CMK (cell line): ENCODE results near the gene USP7.

Experiments used
- DNase-seq: peaks from one replicate; pipeline ENCODE4 v3.0.0-alpha.2; 2010; ENCODE audit warnings: low read depth

Gene USP7

DNA sequence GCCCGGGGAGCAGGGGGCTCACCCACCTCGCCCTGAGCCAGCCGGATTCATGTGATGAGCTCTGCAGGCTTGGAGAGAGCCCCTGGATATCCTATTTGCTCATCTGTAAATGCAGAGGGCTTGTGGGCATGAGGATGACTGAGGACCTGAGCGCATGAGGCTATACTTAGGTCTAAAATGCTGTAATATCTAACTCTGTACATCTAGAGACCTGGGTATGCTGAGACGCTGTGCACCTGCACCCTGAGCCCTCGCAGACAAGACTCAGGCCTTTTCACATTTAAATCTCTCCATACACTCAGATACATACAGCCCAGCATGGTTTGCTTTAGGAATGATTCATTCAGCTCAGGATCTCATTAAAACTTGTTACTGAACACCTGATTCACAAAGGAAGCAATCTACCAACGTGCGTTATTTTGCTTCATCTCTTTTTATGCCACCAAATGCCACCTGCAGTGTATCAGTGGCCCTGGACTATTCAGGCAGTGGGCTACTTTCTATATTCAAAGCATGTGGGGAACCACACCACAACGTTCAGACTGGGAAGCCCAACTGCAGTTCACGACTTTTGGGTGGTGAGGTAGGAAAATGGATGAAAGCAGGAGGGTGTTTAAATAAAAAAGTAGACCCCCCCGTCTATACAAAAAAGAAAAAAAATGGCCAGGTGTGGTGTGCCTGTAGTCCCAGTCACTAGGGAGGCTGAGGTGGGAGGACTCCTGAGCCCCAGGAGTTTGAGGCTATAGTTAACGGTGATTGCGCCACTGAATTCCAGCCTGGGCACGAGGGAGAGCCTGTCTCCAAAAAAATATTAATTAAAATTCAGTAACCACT is 12.0 kb downstream of the USP7 start:
- no peak for DNase-seq

DNA sequence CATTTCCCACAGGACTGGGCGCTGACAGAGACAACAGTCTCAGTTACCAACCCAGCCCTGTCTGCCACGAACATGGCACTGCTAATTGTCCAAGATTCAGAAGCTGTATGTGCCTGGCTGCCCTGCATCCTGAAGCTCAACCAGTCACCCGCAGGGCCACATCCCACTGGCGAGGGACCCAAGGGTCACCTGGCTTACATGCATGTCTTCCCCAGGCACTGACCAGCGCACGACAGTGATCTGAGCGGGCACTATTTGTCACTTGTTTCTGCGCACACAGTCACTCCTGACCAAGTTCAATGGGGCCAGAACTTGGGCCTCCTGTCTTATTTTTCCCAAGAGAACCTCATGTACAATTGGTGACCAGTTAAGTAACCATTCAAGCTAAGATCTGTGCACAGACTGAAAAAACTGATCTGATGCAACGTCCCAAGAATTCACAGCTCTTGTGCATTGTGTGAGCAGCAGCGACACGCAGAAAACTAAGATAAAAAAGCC is 13.1 kb downstream of the USP7 start:
- DNase-seq, result no peak

DNA sequence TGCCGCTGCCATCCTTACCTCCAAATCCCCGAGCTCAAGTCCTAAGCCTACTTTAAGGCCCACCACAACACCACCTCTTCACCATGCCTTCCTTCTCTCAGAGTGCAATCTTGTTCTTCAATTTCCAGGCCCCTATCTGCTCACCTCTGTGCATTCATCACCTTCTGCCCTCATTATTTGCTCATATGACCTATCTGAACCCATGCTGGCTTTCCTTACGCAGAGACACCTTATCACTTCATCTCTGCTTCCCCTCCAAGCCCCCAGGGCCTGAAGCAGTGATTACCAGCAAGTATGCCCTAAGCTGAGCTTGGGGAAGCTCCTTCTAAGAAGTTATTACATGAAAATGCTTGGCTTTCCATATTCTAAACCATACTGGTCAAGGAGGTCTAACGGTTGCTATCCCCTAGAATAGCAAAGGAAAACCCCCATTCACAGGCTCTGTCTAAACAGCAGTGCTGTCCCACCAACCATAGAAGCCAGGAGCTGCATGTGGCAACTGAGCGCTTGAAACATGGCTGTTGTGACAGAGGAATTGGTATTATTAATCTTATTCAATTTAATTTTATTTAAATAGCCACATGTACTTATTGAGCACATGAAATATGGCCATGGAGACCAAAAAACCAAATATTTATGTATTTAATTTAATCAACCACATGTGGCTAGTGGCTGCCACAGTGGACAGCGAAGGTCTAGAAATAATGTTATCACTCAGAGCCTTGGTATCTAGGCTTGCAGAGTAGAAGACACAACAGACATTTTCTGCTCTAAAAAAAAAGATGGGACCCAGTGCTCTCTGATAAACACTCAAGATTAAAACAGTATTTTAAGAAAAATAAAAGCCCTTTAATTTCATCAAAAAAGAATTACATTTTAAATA is 13.9 kb downstream of the USP7 start:
- DNase-seq, result no peak

DNA sequence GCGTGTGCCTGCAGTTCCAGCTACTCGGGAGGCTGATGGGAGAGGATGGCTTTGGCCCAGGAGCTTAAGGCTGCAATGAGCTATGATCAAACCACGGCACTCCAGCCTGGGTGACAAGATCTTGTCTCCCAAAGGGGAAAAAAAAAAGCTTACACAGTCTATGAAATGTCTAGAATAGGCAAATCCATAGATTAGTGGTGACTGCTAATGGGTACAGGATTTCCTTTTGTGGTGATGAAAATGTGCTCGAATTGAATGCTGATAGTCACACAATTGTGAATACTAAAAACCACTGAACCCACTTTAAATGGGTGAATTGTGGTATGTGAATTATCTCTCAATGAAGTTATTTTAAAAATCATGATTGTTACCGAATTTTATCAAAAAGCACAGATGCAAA is 14.9 kb downstream of the USP7 start:
- no peak for DNase-seq

DNA sequence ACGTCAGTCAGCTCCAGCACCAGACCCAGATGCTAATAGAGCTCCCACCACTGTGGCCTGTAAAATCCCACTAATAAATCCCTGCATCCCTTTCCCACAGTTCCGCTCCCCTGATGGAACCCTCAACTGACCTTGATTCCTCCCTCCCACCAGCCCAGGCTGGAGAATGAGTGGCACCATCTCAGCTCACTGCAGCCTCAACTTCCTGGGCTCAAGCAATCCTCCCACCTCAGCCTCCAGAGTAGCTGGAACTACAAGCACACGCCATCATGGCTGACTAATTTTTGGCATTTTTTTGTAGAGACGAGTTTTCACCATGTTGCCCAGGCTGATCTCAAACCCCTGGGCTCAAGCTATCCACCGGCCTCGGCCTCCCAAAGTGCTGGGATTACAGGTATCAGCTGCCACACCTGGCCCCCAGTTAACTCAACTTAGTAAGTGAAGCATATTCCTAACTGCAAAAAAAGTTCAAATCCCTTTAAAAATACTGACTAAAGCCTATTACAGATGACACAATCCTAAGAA is 15.6 kb downstream of the USP7 start:
- DNase-seq, result no peak

DNA sequence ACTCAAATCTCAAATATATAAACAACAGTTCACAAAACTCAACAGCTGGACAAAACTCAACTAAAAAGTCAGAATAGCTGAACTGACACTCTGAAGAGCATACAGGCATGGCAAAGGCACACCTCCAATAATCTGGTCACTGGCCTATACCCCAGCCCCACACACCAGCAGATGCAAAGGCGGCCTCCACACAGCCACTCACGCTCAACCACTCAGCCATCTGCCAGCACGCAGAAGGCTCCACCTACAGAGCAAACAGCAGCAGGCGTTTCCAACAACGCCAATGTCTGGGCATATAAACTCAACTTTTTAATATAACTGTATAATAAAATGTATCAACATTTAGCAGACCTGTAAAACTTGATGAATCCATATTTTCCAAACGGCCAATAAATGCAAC is 17.2 kb downstream of the USP7 start:
- no peak for DNase-seq

DNA sequence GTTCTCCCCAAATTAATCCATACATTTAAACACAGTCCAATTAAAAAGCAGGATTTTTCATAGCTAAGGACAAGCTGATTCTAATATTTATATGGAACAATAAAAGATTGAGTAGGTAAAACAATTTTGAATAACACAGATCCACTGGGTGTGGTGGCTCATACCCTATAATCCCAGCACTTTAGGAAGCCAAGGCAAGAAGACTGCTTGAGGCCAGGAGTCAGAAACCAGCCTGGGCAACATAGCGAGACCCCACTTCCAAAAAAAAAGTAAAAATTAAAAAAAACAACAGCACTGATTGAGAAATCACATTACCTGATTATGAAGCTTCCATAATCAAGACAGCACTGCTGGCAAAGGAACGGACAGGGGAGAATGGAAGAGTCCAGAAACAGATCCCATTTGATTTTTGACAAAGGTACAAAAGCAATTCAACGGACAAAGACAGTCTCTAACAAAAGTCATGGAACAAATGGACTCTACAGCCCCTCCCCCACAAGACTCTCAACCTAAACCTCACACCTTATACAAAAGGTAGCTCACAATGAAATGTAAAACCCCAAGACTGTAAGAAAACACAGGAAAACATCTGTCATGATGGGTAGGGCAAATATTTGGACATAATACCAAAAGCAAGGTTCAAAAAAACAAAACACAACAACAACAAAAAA is 17.9 kb downstream of the USP7 start:
- DNase-seq, result no peak

DNA sequence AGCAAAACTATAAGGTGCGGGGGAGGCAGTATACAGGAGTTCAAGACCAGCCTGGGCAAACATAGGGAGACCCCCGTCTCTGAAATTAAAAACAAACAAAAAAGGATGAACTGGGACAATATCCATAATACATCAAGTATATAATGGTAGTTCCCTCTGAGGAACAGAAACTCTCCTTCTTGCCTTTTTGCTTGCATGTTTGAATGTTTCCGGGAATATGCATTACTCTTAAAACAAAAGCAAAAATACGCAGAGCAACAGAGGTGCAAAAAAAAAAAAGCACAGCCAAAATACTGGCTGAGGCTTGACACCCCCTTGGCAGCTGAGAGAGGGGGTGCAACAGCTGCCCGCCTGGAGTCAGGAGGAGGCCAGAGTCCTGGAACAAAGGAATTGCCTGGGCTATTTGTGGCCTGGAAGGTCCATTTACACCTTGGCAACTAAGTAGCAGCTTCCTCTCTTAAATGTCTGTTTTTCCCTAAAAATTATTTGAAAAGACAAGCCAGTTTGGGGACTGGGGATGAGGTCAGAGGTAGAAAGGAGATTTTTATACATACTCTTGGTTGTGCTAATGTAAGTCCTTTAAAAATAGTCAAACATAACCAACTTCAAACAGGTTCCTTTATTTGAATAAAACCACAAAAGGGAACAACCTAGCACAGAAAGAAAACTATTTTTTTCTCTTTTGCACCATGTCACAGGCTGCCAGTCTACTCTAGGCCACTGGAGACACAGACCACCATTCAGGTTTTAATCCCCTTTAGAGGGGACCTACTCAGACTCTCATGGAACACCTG is 19.5 kb downstream of the USP7 start:
- DNase-seq, result no peak

DNA sequence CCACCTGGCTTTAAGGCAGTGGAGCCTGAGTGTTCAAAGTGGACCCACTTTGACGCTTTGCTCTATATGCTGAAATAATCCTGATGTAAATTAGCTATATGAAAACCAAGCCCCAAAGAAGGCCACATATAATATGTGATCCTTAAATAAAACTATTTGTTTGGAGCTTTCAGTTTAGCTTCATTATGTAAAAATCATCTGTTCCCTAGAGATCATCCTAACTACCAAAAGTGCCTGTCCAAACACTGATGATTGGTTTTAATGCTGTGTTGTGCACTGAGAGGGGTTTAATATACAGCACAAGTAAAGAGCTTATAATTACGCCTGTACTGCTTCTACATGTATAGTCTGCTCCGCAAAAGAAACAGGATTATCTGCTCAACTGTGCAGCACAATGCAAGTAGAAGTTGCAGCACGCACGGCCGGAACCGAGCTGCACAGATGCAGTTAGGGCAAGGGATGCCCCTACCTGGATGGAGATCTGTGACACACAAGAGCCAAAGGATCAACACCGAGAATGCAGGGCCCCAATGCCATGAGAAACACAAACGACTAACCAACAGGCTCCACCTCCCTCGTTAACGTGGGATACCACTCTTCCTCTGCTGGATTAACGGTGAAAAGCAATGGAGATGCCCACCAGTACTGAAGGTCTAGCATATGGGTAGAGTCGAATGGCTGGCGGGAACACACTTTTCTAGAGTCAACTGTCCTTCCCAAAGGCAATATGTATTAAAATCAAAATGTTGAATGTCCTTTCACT is 20.5 kb downstream of the USP7 start:
- no peak for DNase-seq

DNA sequence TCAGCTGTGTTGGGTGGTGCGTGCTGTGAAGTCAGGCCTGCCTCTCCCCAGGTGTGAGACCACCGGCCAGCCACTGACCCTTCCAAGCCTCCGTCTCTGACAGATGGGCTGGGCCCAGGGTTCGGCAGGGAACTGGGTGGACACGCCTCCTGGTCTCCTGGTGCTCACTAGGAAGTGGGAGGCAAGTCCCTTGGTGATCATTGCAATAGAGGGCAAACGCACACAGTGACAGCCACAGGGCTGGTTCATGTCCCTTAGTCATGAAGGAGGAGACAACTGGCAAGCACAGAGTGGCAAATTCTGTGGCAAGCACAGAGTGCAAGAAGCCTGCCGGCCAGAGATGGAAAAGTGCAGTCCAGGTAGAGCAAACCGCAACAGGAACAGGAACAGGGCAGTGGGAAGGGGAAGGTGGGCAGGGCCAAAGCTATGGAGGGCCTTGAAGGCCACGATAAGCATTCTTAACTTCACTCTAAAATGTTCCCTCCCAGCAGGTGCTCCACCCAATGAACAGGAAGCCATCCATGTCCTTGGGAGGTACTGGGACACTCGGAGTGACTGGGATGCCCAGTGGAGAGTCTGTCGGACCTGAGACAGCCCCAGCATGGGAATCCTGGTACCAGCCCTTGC is 21.9 kb downstream of the USP7 start:
- no peak for DNase-seq

DNA sequence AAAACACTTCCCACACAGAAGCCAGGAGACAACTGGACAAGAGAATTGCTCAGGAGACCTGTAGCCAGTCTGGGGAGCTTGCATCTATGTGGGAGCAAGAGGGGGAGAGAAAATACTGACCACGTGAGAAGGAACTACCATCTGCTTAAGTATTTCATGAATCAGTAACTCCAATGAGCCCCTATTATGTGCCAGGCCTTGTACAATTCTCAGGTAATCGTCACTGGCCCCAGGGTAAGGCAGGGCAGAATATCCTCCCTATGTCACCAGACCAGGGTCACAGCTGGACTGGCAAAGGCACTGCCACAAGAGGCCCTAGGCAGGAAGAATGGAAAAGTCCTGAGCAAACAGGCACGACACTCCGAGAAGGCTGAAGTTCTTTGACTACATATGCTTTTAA is 25.9 kb downstream of the USP7 start:
- DNase-seq, result no peak

DNA sequence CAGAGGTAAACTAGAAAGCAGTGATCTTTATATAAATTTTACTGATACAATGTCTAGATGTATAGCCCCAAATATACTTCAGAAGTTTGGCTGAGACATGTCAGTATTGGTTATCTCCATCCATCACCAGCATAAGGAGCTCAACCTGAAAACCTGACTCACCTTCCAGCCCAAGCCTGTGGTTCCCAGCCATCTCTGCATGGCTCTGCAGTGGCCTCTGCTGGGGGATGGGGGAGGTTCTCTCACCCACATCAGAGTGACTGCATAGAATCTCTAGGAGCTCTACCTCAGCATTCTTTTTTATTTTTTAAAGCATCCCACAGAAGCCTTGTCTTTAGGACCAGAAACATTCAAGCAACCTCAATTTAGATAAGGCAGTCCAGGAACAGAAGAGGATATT is 27.3 kb downstream of the USP7 start:
- no peak for DNase-seq

DNA sequence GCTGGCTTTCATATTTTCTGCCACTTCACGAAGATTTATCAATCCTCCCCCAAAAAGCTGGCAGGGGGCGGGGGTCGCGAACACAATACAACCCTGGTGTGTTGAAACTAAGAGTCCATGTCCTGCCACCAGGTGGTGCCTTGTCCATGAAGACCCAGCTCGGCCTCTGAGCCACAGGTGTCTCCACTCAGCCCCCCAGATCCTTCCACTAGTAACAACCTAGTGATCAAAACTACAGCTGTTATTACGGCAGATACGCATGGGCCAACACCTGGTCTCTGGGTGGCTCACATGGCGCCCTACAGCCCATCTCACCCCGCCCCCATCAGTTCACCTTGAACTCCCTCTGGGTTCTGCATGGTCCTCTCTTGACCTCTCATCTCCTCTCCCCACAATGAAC is 27.7 kb downstream of the USP7 start:
- DNase-seq, result no peak

DNA sequence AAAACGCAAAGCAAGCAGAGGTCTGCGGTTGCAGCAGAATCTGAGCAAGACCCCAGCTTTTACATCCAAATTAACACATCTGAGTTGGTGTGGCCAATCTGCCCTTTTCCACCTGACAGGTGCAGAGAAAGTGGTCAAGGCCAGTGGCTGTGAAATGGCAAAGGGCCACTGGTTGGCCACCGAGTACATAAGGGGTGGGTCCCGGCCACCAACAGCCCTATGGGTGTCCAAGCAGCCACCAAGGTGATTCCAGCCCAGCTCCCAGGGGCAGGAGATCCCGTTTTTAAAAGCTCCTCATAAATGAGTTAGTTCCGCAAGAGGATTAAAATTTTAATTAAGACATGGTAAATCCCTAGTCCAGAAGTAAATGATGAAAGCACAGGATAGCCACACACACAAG is 29.1 kb downstream of the USP7 start:
- DNase-seq, result no peak

DNA sequence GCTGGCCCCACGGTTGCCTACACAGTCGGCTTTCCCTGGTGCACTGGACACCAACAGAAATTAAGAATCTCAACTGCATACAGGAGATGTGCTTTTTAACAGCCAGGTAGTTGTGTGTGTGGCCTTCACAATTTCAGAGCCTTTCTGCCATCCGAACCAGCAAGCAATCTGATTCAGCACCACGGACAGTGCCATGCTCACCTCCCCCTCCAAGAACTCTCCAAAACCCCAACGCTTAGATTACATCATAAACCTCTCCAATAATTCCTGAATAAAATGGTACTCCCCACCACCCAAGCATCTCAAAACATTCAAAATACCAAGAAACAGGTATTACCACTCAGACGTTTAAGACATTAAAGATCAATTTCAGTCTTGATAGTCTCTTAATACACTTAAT is 31.8 kb downstream of the USP7 start:
- no peak for DNase-seq

DNA sequence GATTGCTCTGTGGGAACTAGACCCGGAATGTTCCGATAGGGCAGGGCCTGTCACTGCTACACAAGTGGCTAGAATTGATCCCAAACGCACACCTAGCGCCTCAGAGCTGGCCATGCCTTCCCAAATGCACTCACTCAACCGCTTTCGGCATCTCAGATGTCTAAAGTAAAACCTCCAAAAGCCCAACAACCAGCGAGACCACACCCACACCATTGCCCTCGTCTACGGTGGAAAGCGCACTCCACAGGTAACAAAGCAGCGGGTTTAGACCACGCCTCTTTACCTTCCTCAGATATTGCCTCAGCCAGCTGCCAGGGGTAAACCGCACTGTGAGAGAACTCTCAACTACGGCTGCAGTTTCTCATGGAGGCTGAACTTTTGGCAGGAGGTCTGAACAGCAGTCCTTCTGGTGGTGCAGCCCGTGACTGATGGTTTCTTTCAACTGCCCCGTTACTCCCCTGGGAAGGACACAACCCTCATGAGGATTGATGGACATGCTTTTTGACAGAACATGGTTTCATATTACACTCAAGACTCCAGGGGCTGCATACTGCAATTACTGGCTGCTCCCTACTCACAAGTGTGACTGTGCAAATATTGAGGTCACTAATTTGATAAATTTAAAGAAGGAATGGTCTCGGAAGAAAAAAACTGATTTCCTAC is 34.5 kb downstream of the USP7 start:
- no peak for DNase-seq

DNA sequence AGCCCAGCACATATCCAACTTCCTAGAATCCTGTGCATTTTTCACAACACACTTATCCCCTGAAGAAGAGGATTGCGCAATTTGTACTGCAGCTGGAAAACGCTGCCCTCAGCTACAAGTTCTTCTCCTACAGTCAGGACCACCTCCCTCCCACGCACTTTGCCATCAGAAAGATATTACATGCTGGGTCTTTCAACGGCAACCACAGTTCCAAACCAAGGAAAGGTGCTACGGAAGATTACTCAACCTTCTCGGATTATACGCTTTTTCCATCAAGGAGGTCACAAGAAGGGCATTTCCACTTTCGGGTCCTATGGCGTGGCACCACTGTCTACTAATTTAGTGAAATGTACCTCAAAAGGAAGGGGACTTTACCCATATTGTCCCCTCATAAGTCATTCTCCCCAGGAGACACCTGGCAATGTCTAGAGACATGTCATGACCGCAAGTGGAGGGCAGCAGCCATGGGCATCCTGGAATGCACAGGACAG is 35.2 kb downstream of the USP7 start:
- DNase-seq, result no peak

DNA sequence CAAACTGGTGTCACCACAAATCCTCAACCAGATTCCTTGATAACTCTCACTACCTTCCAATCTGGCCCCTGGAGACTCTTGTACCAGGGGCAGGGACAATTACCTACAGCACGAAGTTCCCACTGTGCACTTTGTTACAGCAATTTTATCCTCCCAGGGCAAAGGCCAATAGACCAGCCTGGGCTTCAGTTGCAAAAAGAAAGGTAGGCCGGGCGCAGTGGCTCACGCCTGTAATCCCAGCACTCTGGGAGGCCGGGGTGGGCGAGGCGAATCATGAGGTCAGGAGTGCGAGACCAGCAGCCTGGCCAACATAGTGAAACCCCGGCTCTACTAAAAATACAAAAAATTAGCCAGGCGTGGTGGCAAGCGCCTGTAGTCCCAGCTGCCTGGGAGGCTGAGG is 36.9 kb downstream of the USP7 start:
- DNase-seq, result no peak

DNA sequence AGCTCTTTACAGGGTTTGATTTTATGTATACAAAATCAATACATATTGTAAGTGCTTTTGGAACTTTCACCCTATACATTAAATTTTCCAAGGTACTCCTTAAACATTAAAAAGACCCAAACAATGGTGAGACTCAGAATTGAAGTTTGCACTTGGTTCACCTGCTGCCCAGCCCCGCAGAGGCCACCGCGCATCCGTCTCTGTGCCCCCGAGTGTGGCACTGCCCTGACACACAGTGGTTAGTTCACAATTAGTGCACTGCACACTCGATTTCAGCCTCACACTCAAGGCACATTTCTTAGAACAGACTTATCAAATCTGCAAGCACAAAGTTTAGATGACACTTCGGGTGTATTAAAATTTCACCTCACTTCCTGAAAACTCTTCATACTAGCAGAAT is 38.3 kb downstream of the USP7 start:
- DNase-seq, result no peak

DNA sequence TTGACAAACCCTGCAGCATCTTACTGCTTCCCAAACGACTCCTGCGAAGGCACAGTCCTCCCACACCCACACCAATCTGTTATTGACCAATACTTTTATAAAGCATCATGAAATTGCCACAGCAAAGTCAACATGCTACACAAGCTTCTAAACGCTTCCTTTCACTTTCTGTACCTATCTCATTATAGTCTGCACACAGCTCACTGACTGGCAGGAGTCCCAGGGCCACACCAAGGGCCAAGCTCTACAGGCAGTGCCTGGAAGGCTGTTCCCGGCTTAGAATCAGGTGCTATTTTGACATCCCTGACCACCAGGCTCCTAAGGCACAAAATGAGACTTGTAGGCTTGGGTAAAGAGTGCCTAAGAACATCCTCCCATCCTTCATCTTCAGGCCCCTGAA is 39.5 kb downstream of the USP7 start:
- DNase-seq, result no peak
